SK-N-MC (cell line): ENCODE measurements around the gene ZC3H7A.

Experiments used
- EZH2 ChIP-seq: fragments of 200-600 bp; sonication (generic); IDR thresholded peaks from one replicate; pipeline ENCODE4 v1.6.1; 2017; ENCODE audit warnings: antibody characterized with exemption
- FOXP2 ChIP-seq: optimal IDR thresholded peaks from 2 replicates; pipeline ENCODE3; 2011; ENCODE audit warnings: mild to moderate bottlenecking, moderate library complexity; ENCODE audit not compliant: insufficient read depth; ENCODE audit errors: extremely low read length, control extremely low read depth
- POLR2AphosphoS5 ChIP-seq: IDR thresholded peaks from 2 replicates; pipeline ENCODE4 v1.6.1; 2012; ENCODE audit warnings: mild to moderate bottlenecking, low read depth, low read length, borderline replicate concordance

DNA sequence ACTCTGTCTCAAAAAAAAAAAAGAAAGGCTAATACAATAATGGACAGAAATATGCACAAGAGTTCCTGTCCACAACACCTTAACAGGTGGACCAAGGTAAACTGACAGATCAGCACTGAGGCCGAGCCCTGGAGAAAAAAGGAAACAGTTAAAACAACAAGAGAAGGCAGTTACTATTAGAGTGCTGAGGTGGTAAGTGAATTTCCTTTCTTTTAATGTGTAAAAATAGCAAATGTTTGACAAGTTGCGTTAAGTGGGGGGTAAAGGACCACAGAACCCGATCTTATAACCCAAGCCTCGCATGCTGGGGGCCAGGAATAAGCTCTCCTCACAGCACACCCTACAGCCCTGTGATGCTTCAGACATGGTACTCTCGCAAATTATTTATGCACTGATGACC is 79.2 kb downstream of the ZC3H7A start:
- TF ChIP-seq EZH2 (no peak), POLR2AphosphoS5 (no peak), FOXP2 (no peak)
